Ovary (tissue), 9 donors: Measurements from ENCODE around the gene TNS4. TPM values are rescaled to one million over a fixed set of nuclear protein-coding genes. Genes with fewer than 3 reads are reported as not detected.

ENCODE experiments used
- DNase-seq, 5 donors: peaks; one replicate each; pipeline ENCODE4 v3.0.0-alpha.2; 2019 to 2020
- H3K27ac ChIP-seq, 2 donors: fragments of 200-600 bp; one replicate each; pipeline versions ENCODE4 v1.5.1 to v1.8.0; 2019 to 2022
- H3K27me3 ChIP-seq: fragments of 200-600 bp; one replicate; pipeline ENCODE4 v1.8.0; 2022
- H3K36me3 ChIP-seq: fragments of 200-600 bp; sonication (generic); one replicate; pipeline ENCODE4 v1.5.1; 2019
- H3K4me1 ChIP-seq: one replicate; pipeline ENCODE4 v1.8.1; 2013; ENCODE audit warnings: mild to moderate bottlenecking, moderate library complexity; ENCODE audit not compliant: insufficient read depth
- H3K4me3 ChIP-seq: fragments of 200-600 bp; sonication (generic); one replicate; pipeline ENCODE4 v1.5.1; 2017
- H3K9me3 ChIP-seq, 2 donors: fragments of 200-600 bp in 1 of 2; sonication (generic) in 1 of 2; one replicate each; pipeline versions ENCODE4 v1.5.1 to v1.8.1; 2013 to 2019; ENCODE audit warnings: mild to moderate bottlenecking in 1 of 2, moderate library complexity in 1 of 2
- EP300 ChIP-seq: sonication (generic); formaldehyde crosslinking; IDR thresholded peaks from one replicate; pipeline ENCODE4 v1.6.1; 2017; ENCODE audit warnings: antibody characterized with exemption
- POLR2A ChIP-seq: fragments of 450-650 bp; IDR thresholded peaks from one replicate; pipeline ENCODE4 v1.6.1; 2017; ENCODE audit warnings: antibody characterized with exemption, mild to moderate bottlenecking, moderate library complexity
- WGBS, 3 donors: extraction: QIAGEN DNeasy Blood & Tissue Kit in 1 of 3; methylation state at CpG; one replicate each; pipeline versions ENCODE4 v1.1.5 to v1.1.7; 2013 to 2017; 5-methylcytosine and 5-hydroxymethylcytosine counted together
- intact Hi-C, 4 donors: fragments of 100-400 bp; cut with DNase I; formaldehyde crosslinking; loops; one replicate each; pipeline versions ENCODE4 v1.11.0 to v1.15.1; 2022 to 2023
- polyA plus RNA-seq, 2 donors: library from polyadenylated mRNA; stranded (reverse); fragments of 200-250 nt in 1 of 2; fragments of 350-450 nt in 1 of 2; fragmentation: Illumina TruSeq in 1 of 2; extraction: RNeasy Lipid Tissue Mini Kit (QIAGEN cat#74804) in 1 of 2; gene quantifications; one replicate each; pipeline ENCODE4 v1.2.3, GENCODE V29; 2013 to 2014
- total RNA-seq, 7 donors: library from RNA; depleted of rRNA in 2 of 7; stranded (reverse); fragments of >200 nt in 2 of 7; fragmentation: NEBNext Ultra II Directional in 3 of 7; extraction: Animal tissue kit (Norgen Biotek cat#: 25700) in 3 of 7; gene quantifications; one replicate each; pipeline versions ENCODE4 v1.1.0 to v1.2.4, GENCODE V29; 2016 to 2023
- TF ChIP-seq, protein P1 (sequence below), 3 donors: fragments of 450-650 bp in 2 of 3; fragments of 200-600 bp in 1 of 3; IDR thresholded peaks; one replicate each; pipeline versions ENCODE4 v1.5.1 to v1.8.0; 2016 to 2022; ENCODE audit warnings: antibody characterized with exemption in 3 of 3, mild to moderate bottlenecking in 1 of 3
- donor health status: DM: no; HTN: no; CAD: no; lungs with moderate emphysema.
- donor health status: DM: no; HTN: no; CAD: no.
- donor health status: Bipolar disorder and iron deficiency.
- donor health status: DM: yes; HTN: yes; CAD: no.
- donor health status: DM: no; HTN: no; CAD: no.
- donor health status: DM: yes; HTN: yes; CAD: no.

TNS4 gene
- total and polyA plus RNA-seq, 9 donors, result 0.13 to 6.2 (median 0.54) TPM; not detected in 5

DNA sequence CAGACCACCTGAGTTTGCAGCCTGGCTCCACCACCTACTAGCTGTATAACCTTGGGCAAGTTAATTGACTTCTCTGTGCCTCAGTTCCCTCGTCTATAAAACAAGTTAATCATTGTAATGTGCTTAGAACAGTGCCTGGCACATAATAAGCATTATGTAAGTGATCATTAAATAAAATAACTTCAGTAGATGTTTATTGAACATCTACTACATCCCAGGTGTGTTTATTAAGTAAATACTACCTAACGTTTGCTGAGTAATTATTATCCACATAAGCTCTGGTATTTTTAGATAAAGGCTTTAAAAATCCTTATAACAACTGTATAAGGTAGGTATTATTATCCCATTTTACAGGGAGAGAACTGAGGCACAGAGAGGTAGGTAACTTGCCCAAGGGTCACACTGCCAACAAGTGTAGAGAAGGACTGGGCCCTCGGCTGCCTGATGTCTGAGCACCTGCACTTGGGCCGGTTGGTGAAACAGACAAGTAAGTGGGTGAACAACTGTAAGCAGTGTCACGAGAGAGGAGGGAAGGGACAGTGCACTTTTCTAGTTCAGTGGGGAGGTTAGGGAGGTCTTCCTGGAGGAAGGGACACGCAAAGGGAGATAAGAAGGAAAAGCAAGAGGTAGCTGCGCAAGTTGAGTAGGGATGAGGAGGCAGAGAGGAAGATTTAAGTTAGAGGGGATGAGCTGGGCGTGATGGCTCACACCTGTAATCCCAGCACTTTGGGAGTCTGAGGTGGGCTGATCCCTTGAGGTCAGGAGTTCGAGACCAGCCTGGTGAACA lies 4.6 kb downstream of the TNS4 start:
- no peak overlapping the region for H3K27ac ChIP-seq
- intact Hi-C loops, result loop anchor here in 2 of 4 donors (5.0 kb wide), 2 partner anchors 65 to 275 kb away; no protein-coding TSS in a partner anchor

DNA sequence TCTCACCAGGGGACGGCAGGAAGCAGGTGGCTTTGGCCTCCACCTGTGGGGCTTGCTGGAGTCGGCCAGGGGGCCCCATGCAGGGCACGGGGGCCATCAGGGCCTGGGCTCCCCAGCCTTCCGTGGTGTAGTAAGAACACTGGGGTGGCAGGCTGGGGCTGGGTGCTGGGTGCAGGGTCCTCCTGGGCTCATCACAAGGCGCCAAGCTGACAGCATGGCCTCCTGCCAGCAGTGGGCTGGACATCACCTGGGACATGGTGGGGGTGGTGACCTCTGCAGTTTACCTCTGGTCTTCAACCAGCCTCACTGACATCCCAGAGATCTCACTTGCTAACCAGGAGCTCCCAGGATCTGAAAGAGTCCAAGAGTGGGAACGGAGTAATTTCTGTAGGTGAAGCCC lies 5.3 kb downstream of the TNS4 start:
- WGBS, 3 donors, result 88 to 95% (median 91%) methylated on average over 6 of the region's 6 CpGs
- DNase-seq, result no peak
- no peak for TF ChIP-seq EP300
- TF ChIP-seq, protein P1, sequence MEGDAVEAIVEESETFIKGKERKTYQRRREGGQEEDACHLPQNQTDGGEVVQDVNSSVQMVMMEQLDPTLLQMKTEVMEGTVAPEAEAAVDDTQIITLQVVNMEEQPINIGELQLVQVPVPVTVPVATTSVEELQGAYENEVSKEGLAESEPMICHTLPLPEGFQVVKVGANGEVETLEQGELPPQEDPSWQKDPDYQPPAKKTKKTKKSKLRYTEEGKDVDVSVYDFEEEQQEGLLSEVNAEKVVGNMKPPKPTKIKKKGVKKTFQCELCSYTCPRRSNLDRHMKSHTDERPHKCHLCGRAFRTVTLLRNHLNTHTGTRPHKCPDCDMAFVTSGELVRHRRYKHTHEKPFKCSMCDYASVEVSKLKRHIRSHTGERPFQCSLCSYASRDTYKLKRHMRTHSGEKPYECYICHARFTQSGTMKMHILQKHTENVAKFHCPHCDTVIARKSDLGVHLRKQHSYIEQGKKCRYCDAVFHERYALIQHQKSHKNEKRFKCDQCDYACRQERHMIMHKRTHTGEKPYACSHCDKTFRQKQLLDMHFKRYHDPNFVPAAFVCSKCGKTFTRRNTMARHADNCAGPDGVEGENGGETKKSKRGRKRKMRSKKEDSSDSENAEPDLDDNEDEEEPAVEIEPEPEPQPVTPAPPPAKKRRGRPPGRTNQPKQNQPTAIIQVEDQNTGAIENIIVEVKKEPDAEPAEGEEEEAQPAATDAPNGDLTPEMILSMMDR (IDR thresholded peaks at IDR 0.05), result no peak
- Histone ChIP-seq H3K27ac (no peak overlapping the region), H3K4me3 (no peak overlapping the region), H3K4me1 (peaks cover 2% of the 10 kb centered on the region), H3K9me3 (no peaks in the 10 kb centered on the region), H3K27me3 (no peaks in the 10 kb centered on the region), H3K36me3 (no peaks in the 10 kb centered on the region)
- intact Hi-C loops, result loop anchor here in 2 of 4 donors (5.0 kb wide), 2 partner anchors 64 to 274 kb away; no protein-coding TSS in a partner anchor

More for the DNA sequence above, 4.6 kb downstream of the TNS4 start:
- H3K36me3 ChIP-seq, result no peaks in the 10 kb centered on the region
- H3K4me3 ChIP-seq, result no peak overlapping the region
- H3K9me3 ChIP-seq, result no peaks in the 10 kb centered on the region
- H3K4me1 ChIP-seq, result peaks cover 2% of the 10 kb centered on the region
- no peaks in the 10 kb centered on the region for H3K27me3 ChIP-seq
- TF ChIP-seq EP300 (no peak), POLR2A (no peak)
- TF ChIP-seq, protein P1 (IDR thresholded peaks at IDR 0.05), result no peak
- 72 to 78% (median 74%) methylated on average over 9 of the region's 9 CpGs for WGBS, 3 donors
- no peak for DNase-seq

DNA sequence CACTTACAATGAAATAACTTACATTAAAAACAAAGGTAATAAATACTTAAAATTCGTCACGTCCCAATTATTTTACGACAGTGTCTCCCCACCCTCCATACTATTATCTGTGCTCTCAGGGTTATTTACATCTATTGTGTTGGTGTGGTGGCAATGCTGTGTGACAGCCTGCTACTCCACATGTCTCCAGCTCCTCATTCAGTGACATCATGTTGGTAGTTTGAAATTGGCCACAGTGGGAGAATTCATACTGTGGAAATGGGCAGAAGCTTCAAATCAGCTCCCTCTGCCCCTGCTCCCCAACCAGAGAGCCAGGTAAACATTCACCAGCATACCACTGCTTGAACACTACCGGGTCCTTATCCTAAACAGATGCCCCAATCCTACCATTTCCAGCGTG lies 6.3 kb downstream of the TNS4 start:
- H3K36me3 ChIP-seq, result no peaks in the 10 kb centered on the region
- peaks cover 4% of the 10 kb centered on the region for H3K4me1 ChIP-seq
- no peak overlapping the region for H3K27ac ChIP-seq
- TF ChIP-seq EP300, result no peak
- TF ChIP-seq, protein P1 (IDR thresholded peaks at IDR 0.05), result no peak
- TF ChIP-seq POLR2A, result no peak
- no peaks in the 10 kb centered on the region for H3K27me3 ChIP-seq
- no peaks in the 10 kb centered on the region for H3K9me3 ChIP-seq
- DNase-seq, result no peak
- intact Hi-C loops, result loop anchor here in 2 of 4 donors (5.0 kb wide), 2 partner anchors 63 to 273 kb away; no protein-coding TSS in a partner anchor
- WGBS, 3 donors, result 73 to 80% (median 76%) methylated on average over 5 of the region's 5 CpGs
- H3K4me3 ChIP-seq, result no peak overlapping the region

DNA sequence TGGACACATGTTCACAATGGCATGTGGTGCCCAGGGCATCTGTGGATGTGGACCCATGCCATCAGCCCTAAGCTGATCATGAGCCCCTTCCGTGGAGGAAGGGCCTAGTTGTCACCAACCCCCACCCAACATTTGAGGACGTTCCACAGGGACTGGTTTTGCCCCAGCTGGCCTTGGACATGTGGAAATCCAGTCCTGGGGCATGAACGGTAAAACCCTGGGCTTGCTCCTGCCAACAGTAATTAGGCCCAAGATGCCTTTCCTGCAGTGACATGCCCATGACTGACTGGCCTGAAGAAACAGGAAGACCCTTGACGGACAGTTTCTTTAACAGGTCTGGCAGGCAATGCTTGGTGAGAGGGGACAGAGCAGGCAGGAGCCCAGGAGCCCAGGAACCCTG lies 7.7 kb downstream of the TNS4 start:
- TF ChIP-seq POLR2A (no peak), EP300 (no peak)
- TF ChIP-seq, protein P1 (IDR thresholded peaks at IDR 0.05), result no peak

More for the DNA sequence above, 7.7 kb downstream of the TNS4 start:
- H3K27me3 ChIP-seq, result no peaks in the 10 kb centered on the region
- H3K9me3 ChIP-seq, result no peaks in the 10 kb centered on the region
- DNase-seq, result no peak
- WGBS, 3 donors, result 80 to 85% (median 82%) methylated on average over 3 to 4 of the region's 4 CpGs
- H3K27ac ChIP-seq, result no peak overlapping the region
- no peaks in the 10 kb centered on the region for H3K36me3 ChIP-seq
- H3K4me3 ChIP-seq, result no peak overlapping the region
- intact Hi-C loops, result no loop called here
- peaks cover 5% of the 10 kb centered on the region for H3K4me1 ChIP-seq
